A673 (cell line): Measurements from ENCODE around the gene FSTL4. TPM values are rescaled to one million over a fixed set of nuclear protein-coding genes. Genes with fewer than 3 reads are reported as not detected.

ENCODE experiments used
- BruUV-seq: library from RNA; stranded (reverse); fragments of 400-500 nt; replicated peaks from 2 replicates; lab custom pipeline; 2021; lab: Mats Ljungman, UMichigan
- CTCF ChIA-PET: fragments of 300-600 bp; sonication (Branson Sonifier 250); formaldehyde crosslinking; loops from one replicate; lab custom pipeline; 2022; ENCODE audit warnings: antibody characterized with exemption; lab: Charles Lee
- POLR2A ChIA-PET: fragments of 300-600 bp; sonication (Branson Sonifier 250); formaldehyde crosslinking; loops from one replicate; lab custom pipeline; 2022; ENCODE audit warnings: antibody characterized with exemption; ENCODE audit not compliant: low non-redundant PET; lab: Charles Lee
- DNase-seq: peaks from one replicate; pipeline ENCODE4 v3.0.0-alpha.2; 2015; ENCODE audit warnings: low spot score
- H3K27ac ChIP-seq: fragments of 200-600 bp; sonication (generic); 2 replicates; pipeline ENCODE4 v1.5.1; 2016; ENCODE audit warnings: mixed run types, low read depth, mild to moderate bottlenecking, mixed read lengths, antibody characterized with exemption, low read length; ENCODE audit not compliant: poor library complexity, severe bottlenecking
- H3K27me3 ChIP-seq: fragments of 200-600 bp; sonication (generic); replicated peaks from 2 replicates; pipeline ENCODE4 v1.6.1; 2017; ENCODE audit warnings: mixed run types, low read depth, mild to moderate bottlenecking, mixed read lengths, antibody characterized with exemption, low read length; ENCODE audit not compliant: insufficient read depth, poor library complexity
- H3K36me3 ChIP-seq: fragments of 200-600 bp; sonication (generic); 2 replicates; pipeline ENCODE4 v1.6.1; 2016; ENCODE audit warnings: mixed run types, mild to moderate bottlenecking, mixed read lengths, antibody characterized with exemption, low read length; ENCODE audit not compliant: insufficient read depth, poor library complexity, severe bottlenecking
- H3K4me1 ChIP-seq: fragments of 200-600 bp; sonication (generic); 2 replicates; pipeline ENCODE4 v1.6.1; 2017; ENCODE audit warnings: mixed run types, mild to moderate bottlenecking, mixed read lengths, antibody characterized with exemption, low read length; ENCODE audit not compliant: insufficient read depth, poor library complexity, severe bottlenecking
- H3K4me3 ChIP-seq: fragments of 200-600 bp; sonication (generic); 2 replicates; pipeline ENCODE4 v1.5.1; 2016; ENCODE audit warnings: low read depth, mixed run types, mild to moderate bottlenecking, mixed read lengths, low read length; ENCODE audit not compliant: poor library complexity, severe bottlenecking
- H3K9me3 ChIP-seq: fragments of 200-600 bp; sonication (generic); 2 replicates; pipeline ENCODE4 v1.6.1; 2016; ENCODE audit warnings: mixed run types, low read depth, mild to moderate bottlenecking, mixed read lengths, antibody characterized with exemption, low read length; ENCODE audit not compliant: poor library complexity, severe bottlenecking
- EZH2 ChIP-seq: fragments of 200-600 bp; sonication (generic); IDR thresholded peaks from 2 replicates; pipeline ENCODE4 v1.6.1; 2017; ENCODE audit warnings: borderline replicate concordance, low read depth, mild to moderate bottlenecking, mixed read lengths, antibody characterized with exemption, low read length; ENCODE audit not compliant: poor library complexity, severe bottlenecking
- intact Hi-C: fragments of 100-400 bp; cut with micrococcal nuclease; formaldehyde crosslinking; loops from one replicate; pipeline ENCODE4 v1.10.0; 2022; ENCODE audit not compliant: unreplicated experiment
- total RNA-seq: library from RNA; stranded (reverse); gene quantifications from 2 replicates; pipeline ENCODE4 v1.2.3, GENCODE V29; 2021
- TF ChIP-seq, protein P1 (sequence below): fragments of 300-800, 200-600 bp; sonication (generic); conservative IDR thresholded peaks from 2 replicates; pipeline ENCODE4 v1.5.1; 2017; ENCODE audit warnings: low read depth, mild to moderate bottlenecking, antibody characterized with exemption, low read length, moderate library complexity, mixed read lengths

The FSTL4 gene
- total RNA-seq, 1 experiment from 2014 or later: 0.86 TPM

DNA sequence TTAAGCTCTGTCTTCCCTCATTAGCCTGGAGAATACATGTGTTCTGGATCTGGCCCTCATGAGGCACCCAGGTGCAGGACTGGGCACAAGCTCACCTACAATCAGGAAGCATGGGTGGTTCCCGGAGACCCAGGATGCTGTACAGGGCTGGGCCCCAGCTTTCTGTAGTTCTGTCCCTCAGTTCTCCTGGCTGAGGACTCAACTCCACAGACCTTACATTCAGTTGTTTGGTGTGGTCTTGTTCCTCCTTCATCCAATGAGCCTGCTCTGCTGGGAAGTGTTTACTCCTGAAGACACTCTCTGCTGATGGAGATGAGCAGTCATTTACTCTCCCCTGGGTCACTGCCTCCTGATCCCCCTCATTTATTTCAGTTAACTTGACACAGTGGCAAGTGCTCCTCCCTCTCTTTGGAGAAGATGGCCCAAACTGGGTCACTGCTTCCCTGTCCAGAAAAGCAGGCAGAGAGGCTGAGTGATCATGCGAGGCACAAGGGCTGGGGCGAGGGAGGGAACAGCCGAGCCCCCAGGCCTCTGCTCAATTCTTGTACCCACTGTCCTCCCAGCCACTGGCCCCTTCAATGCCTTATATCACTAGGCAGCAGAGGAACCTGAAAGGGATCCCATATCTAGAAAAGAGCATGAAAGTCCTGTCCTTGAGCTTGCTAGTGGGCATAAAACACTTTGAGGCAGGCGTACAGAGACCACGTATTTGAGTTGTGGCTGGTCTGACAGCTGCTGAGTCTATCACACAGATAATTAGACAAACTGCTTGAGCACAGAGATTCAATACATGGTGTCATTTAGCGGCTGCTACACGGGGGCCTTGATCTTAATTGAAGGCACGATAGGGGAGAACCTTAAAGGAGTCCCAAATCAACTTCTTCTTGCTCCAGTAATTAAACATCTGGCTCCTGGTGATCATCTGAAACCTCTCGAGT, 221.7 kb downstream of the FSTL4 start:
- ChIA-PET POLR2A (no interaction called here), CTCF (no interaction called here)
- no peak overlapping the region for H3K27ac ChIP-seq
- H3K27me3 ChIP-seq: peaks cover 5% of the 10 kb centered on the region
- H3K4me3 ChIP-seq: no peak overlapping the region
- no peaks in the 10 kb centered on the region for H3K9me3 ChIP-seq
- BruUV-seq: no TSS peak
- H3K36me3 ChIP-seq: no peaks in the 10 kb centered on the region
- DNase-seq: no peak
- intact Hi-C loops: no loop called here
- TF ChIP-seq, protein P1, sequence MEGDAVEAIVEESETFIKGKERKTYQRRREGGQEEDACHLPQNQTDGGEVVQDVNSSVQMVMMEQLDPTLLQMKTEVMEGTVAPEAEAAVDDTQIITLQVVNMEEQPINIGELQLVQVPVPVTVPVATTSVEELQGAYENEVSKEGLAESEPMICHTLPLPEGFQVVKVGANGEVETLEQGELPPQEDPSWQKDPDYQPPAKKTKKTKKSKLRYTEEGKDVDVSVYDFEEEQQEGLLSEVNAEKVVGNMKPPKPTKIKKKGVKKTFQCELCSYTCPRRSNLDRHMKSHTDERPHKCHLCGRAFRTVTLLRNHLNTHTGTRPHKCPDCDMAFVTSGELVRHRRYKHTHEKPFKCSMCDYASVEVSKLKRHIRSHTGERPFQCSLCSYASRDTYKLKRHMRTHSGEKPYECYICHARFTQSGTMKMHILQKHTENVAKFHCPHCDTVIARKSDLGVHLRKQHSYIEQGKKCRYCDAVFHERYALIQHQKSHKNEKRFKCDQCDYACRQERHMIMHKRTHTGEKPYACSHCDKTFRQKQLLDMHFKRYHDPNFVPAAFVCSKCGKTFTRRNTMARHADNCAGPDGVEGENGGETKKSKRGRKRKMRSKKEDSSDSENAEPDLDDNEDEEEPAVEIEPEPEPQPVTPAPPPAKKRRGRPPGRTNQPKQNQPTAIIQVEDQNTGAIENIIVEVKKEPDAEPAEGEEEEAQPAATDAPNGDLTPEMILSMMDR: no peak
- TF ChIP-seq EZH2: no peak
- H3K4me1 ChIP-seq: no peaks in the 10 kb centered on the region

DNA sequence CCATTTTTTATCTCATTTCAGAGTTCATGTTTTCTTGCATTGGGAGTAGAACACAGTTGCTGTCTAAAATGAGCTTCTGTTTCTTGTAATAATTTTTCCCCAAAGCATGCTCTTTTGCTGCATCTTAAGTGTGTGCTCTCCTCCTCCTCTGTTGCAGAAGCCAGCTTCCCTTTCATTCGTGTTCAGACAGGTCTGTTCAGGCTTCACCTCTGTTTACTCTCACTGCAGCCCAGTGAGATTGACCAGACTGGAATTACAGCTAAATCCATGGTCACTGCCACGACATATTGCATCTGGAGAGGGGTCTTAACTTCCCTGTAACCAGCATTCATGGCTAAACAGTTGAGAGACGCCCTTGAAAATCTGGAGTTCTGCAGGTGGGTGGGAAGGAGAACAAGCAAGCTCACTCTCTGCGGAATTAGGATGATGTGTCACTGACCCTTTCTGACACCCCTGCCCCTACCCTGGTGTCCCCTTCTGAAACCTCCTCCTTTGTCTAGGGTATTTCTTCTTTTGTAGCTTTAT, 223.2 kb downstream of the FSTL4 start:
- Histone ChIP-seq H3K36me3 (no peaks in the 10 kb centered on the region), H3K4me3 (no peak overlapping the region), H3K27me3 (peaks cover 5% of the 10 kb centered on the region), H3K27ac (no peak overlapping the region), H3K9me3 (no peaks in the 10 kb centered on the region), H3K4me1 (no peaks in the 10 kb centered on the region)
- DNase-seq: no peak
- ChIA-PET POLR2A (interaction anchor here (0.5 to 0.6 kb wide), 2 partner anchors 286 to 723 kb away, joined by 3 to 6 read pairs; no protein-coding TSS in a partner anchor), CTCF (no interaction called here)
- intact Hi-C loops: no loop called here
- no TSS peak for BruUV-seq
- TF ChIP-seq, protein P1: no peak
- no peak for TF ChIP-seq EZH2

DNA sequence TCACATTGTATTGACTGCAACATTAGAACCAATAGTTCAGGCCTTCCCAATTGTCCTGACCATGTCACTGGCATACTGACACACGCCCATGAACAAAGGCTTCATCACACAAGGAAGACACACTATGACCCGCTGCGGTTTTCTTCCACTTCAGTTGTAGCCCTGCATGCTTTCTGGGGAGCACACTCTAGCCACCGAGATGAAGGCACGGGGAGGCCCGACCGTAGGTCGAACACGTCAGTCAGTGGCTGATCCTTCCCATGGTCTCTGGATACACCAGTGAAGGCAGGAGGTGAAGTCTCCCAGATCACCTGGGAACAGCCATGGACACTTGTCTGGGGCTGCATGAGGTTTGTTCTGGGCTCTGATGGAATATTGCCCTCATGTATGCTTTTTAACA, 224.7 kb downstream of the FSTL4 start:
- peaks cover 5% of the 10 kb centered on the region for H3K27me3 ChIP-seq

More for the DNA sequence above, 224.7 kb downstream of the FSTL4 start:
- TF ChIP-seq EZH2: no peak
- TF ChIP-seq, protein P1: no peak
- intact Hi-C loops: no loop called here
- ChIA-PET POLR2A (no interaction called here), CTCF (no interaction called here)
- no peak for DNase-seq
- no peaks in the 10 kb centered on the region for H3K9me3 ChIP-seq
- no TSS peak for BruUV-seq
- H3K36me3 ChIP-seq: no peaks in the 10 kb centered on the region
- no peak overlapping the region for H3K4me3 ChIP-seq
- H3K4me1 ChIP-seq: no peaks in the 10 kb centered on the region
- H3K27ac ChIP-seq: no peak overlapping the region
